IMR-90 (cell line): Measurements from ENCODE around the gene CMTR1. TPM values are rescaled to one million over a fixed set of nuclear protein-coding genes. Genes with fewer than 3 reads are reported as not detected.

ENCODE experiments used
- ATAC-seq: fragments of 200-7000 bp; cut with Tn5 transposase; 2 replicates; pipeline ENCODE4 v1.9.1; 2020; ENCODE audit warnings: low read depth, mild to moderate bottlenecking, moderate library complexity
- BruUV-seq: library from RNA; stranded (reverse); fragments of 400-500 nt; replicated peaks from 2 replicates; lab custom pipeline; 2021; lab: Mats Ljungman, UMichigan
- CTCF ChIA-PET: fragments of 300-600 bp; formaldehyde crosslinking; extraction: SDS; loops from one replicate; lab custom pipeline; 2021; ENCODE audit warnings: antibody characterized with exemption; lab: Yijun Ruan, JAX
- POLR2A ChIA-PET: fragments of 300-600 bp; sonication (Branson Sonifier 250); formaldehyde crosslinking; loops from one replicate; lab custom pipeline; 2022; ENCODE audit warnings: antibody characterized with exemption; ENCODE audit not compliant: unreplicated experiment; lab: Charles Lee
- DNase-seq: peaks from one replicate; pipeline ENCODE4 v3.0.0; 2013
- H2AFZ ChIP-seq: replicated peaks from 2 replicates; pipeline ENCODE3; 2013; ENCODE audit warnings: low read length, mild to moderate bottlenecking; ENCODE audit not compliant: poor library complexity
- H2AK5ac ChIP-seq: 2 replicates; pipeline ENCODE4 v1.6.1; 2013; ENCODE audit warnings: low read depth, low read length, inconsistent platforms
- H2AK9ac ChIP-seq: replicated peaks from 2 replicates; pipeline ENCODE3; 2013; ENCODE audit warnings: mild to moderate bottlenecking, low read depth, low read length, moderate library complexity; ENCODE audit not compliant: poor library complexity
- H2BK120ac ChIP-seq: 2 replicates; pipeline ENCODE4 v1.6.1; 2013; ENCODE audit warnings: low read depth, low read length, inconsistent platforms
- H2BK15ac ChIP-seq: 3 replicates; pipeline ENCODE4 v1.6.1; 2013; ENCODE audit warnings: low read depth, low read length, inconsistent platforms
- H2BK20ac ChIP-seq: 2 replicates; pipeline ENCODE4 v1.6.1; 2013; ENCODE audit warnings: low read depth, mild to moderate bottlenecking, inconsistent platforms, low read length, moderate library complexity
- H2BK5ac ChIP-seq: 2 replicates; pipeline ENCODE4 v1.6.1; 2013; ENCODE audit warnings: mild to moderate bottlenecking, low read depth, low read length, inconsistent platforms; ENCODE audit not compliant: poor library complexity, severe bottlenecking
- H3K14ac ChIP-seq: replicated peaks from 2 replicates; pipeline ENCODE4 v1.6.1; 2013; ENCODE audit warnings: low read depth, low read length, inconsistent platforms
- H3K18ac ChIP-seq: 2 replicates; pipeline ENCODE4 v1.6.1; 2013; ENCODE audit warnings: low read depth, low read length, control low read depth
- H3K23ac ChIP-seq: 2 replicates; pipeline ENCODE4 v1.6.1; 2013; ENCODE audit warnings: low read depth, low read length, inconsistent platforms
- H3K27ac ChIP-seq: 2 replicates; pipeline ENCODE4 v1.5.1; 2013; ENCODE audit warnings: mild to moderate bottlenecking, control low read depth, low read length; ENCODE audit not compliant: insufficient read depth
- H3K27me3 ChIP-seq: 2 replicates; pipeline ENCODE4 v1.6.1; 2013; ENCODE audit warnings: low read length; ENCODE audit not compliant: control insufficient read depth, insufficient read depth
- H3K36me3 ChIP-seq: 2 replicates; pipeline ENCODE4 v1.6.1; 2013; ENCODE audit warnings: low read length, mixed read lengths; ENCODE audit not compliant: control insufficient read depth, insufficient read depth
- H3K4ac ChIP-seq: 2 replicates; pipeline ENCODE4 v1.6.1; 2013; ENCODE audit warnings: low read depth, low read length, inconsistent platforms
- H3K4me1 ChIP-seq: 2 replicates; pipeline ENCODE4 v1.6.1; 2013; ENCODE audit warnings: low read length, mixed read lengths; ENCODE audit not compliant: control insufficient read depth, insufficient read depth
- H3K4me2 ChIP-seq: 2 replicates; pipeline ENCODE4 v1.6.1; 2013; ENCODE audit warnings: low read depth, mild to moderate bottlenecking, control low read depth, low read length, moderate library complexity
- H3K4me3 ChIP-seq: 2 replicates; pipeline ENCODE4 v1.5.1; 2013; ENCODE audit warnings: low read depth, mild to moderate bottlenecking, control low read depth, low read length, moderate library complexity; ENCODE audit not compliant: insufficient read depth
- H3K56ac ChIP-seq: 2 replicates; pipeline ENCODE4 v1.6.1; 2013; ENCODE audit warnings: low read length, inconsistent platforms; ENCODE audit not compliant: insufficient read depth; ENCODE audit errors: extremely low read depth
- H3K79me1 ChIP-seq, 2 experiments: 2 replicates each; pipeline ENCODE4 v1.6.1; 2013; ENCODE audit warnings: low read length in 2 of 2, inconsistent platforms in 1 of 2, low read depth in 1 of 2
- H3K9ac ChIP-seq: 2 replicates; pipeline ENCODE4 v1.6.1; 2013; ENCODE audit warnings: low read depth, low read length, control low read depth
- H3K9me1 ChIP-seq: 2 replicates; pipeline ENCODE4 v1.6.1; 2013; ENCODE audit warnings: low read length, inconsistent platforms; ENCODE audit not compliant: insufficient read depth
- H3K9me3 ChIP-seq: 2 replicates; pipeline ENCODE4 v1.6.1; 2013; ENCODE audit warnings: low read length; ENCODE audit not compliant: control insufficient read depth, insufficient read depth
- H4K20me1 ChIP-seq: 2 replicates; pipeline ENCODE4 v1.6.1; 2013; ENCODE audit warnings: low read length, inconsistent platforms; ENCODE audit not compliant: insufficient read depth
- H4K5ac ChIP-seq: 2 replicates; pipeline ENCODE4 v1.6.1; 2013; ENCODE audit warnings: mild to moderate bottlenecking, low read depth, low read length, control low read depth
- H4K8ac ChIP-seq, 2 experiments: 2 replicates each; pipeline ENCODE4 v1.6.1; 2013; ENCODE audit warnings: low read depth in 2 of 2, low read length in 2 of 2, control low read depth in 1 of 2, inconsistent platforms in 1 of 2
- H4K91ac ChIP-seq: 2 replicates; pipeline ENCODE4 v1.6.1; 2013; ENCODE audit warnings: low read depth, low read length, inconsistent platforms; ENCODE audit not compliant: insufficient read depth
- BHLHE40 ChIP-seq: fragments of 150-350 bp; IDR thresholded peaks from 2 replicates; pipeline ENCODE4 v1.6.1; 2016; ENCODE audit warnings: mild to moderate bottlenecking, low read depth, low read length
- CEBPB ChIP-seq: IDR thresholded peaks from 2 replicates; pipeline ENCODE4 v1.6.1; 2012; ENCODE audit warnings: low read depth, low read length, improper control_type of control experiment
- CHD1 ChIP-seq: IDR thresholded peaks from 2 replicates; pipeline ENCODE4 v1.6.1; 2012; ENCODE audit warnings: low read depth, low read length, improper control_type of control experiment
- FOS ChIP-seq: fragments of 150-350 bp; IDR thresholded peaks from 2 replicates; pipeline ENCODE4 v1.6.1; 2016; ENCODE audit warnings: low read depth, low read length
- MAFK ChIP-seq: IDR thresholded peaks from 2 replicates; pipeline ENCODE4 v1.6.1; 2012; ENCODE audit warnings: low read depth, low read length, improper control_type of control experiment
- MAZ ChIP-seq: IDR thresholded peaks from 2 replicates; pipeline ENCODE4 v1.6.1; 2012; ENCODE audit warnings: low read depth, mild to moderate bottlenecking, low read length, improper control_type of control experiment, moderate library complexity, borderline replicate concordance
- MXI1 ChIP-seq: IDR thresholded peaks from 2 replicates; pipeline ENCODE4 v1.6.1; 2012; ENCODE audit warnings: low read depth, mild to moderate bottlenecking, low read length, moderate library complexity, borderline replicate concordance
- NFE2L2 ChIP-seq: fragments of 150-350 bp; IDR thresholded peaks from 2 replicates; pipeline ENCODE4 v1.6.1; 2016; ENCODE audit warnings: low read depth, mild to moderate bottlenecking, low read length
- RAD21 ChIP-seq: IDR thresholded peaks from 2 replicates; pipeline ENCODE4 v1.6.1; 2012; ENCODE audit warnings: low read length, improper control_type of control experiment
- RCOR1 ChIP-seq: IDR thresholded peaks from 2 replicates; pipeline ENCODE4 v1.6.1; 2012; ENCODE audit warnings: mild to moderate bottlenecking, low read length, improper control_type of control experiment; ENCODE audit not compliant: insufficient replicate concordance
- RFX5 ChIP-seq: IDR thresholded peaks from 2 replicates; pipeline ENCODE4 v1.8.0; 2012; ENCODE audit warnings: low read depth, mild to moderate bottlenecking, low read length, moderate library complexity
- USF2 ChIP-seq: fragments of 150-350 bp; IDR thresholded peaks from 2 replicates; pipeline ENCODE4 v1.6.1; 2017; ENCODE audit warnings: mild to moderate bottlenecking, antibody characterized with exemption, low read length, low read depth
- WGBS, 2 experiments: methylation state at CpG; one replicate each; pipeline versions ENCODE4 v1.1.5 to v1.1.7; 2013; ENCODE audit warnings: missing lambda C conversion rate in 2 of 2; ENCODE audit not compliant: insufficient read length in 1 of 2; ENCODE audit errors: extremely low coverage in 2 of 2; 5-methylcytosine and 5-hydroxymethylcytosine counted together
- dilution Hi-C: fragments of 300-500 bp; cut with HindIII; formaldehyde crosslinking; loops from one replicate; pipeline ENCODE4 v1.14.3; 2018; ENCODE audit warnings: low sequenced_read_pairs; ENCODE audit not compliant: unreplicated experiment
- in situ Hi-C: fragments of 300-500 bp; cut with MboI; formaldehyde crosslinking; loops from 3 replicates; pipeline ENCODE4 v1.14.3; 2019; ENCODE audit warnings: low sequenced_read_pairs, inconsistent platforms, mixed read lengths
- intact Hi-C: fragments of 100-400 bp; cut with micrococcal nuclease; formaldehyde crosslinking; loops from 2 replicates; pipeline ENCODE4 v1.10.0; 2022
- polyA plus RNA-seq, 3 experiments: library from polyadenylated mRNA; depleted of rRNA; stranded (reverse); fragments of >200 nt; gene quantifications; 2 replicates each; pipeline ENCODE4 v1.2.3, GENCODE V29; 2012; ENCODE audit warnings: low replicate concordance in 1 of 3
- total RNA-seq: library from RNA; depleted of rRNA; stranded (reverse); fragments of >200 nt; gene quantifications from 2 replicates; pipeline ENCODE4 v1.2.3, GENCODE V29; 2012

Gene CMTR1
- total and polyA plus RNA-seq, 2 of the 4 experiments (the other 2 are of a cell fraction): 22.6 to 30.1 TPM

DNA sequence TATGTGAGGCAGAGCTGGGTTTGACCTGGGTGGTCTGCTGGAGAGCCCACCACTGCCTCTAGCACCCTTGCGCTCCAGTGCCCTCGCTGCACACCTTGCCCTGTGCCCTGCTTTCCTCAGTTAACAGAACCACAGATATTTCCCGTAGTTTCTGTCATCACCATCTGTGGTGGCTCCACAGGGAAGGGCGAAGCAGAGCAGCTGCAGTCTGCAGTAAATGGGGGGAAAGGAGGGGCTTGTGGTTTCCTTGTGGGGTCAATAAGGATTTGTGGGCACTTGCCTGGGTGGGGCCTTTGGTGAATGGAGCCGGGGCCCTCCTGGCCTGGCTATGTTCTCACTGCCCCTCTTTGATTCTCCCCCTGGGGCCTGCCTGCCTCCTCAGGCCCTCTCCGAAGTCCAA, 87.9 kb downstream of the CMTR1 start:
- Histone ChIP-seq H2AFZ (no peak overlapping the region), H4K91ac (no peak overlapping the region), H3K4ac (no peak overlapping the region), H3K18ac (no peak overlapping the region), H3K9ac (no peak overlapping the region), H2BK120ac (no peak overlapping the region), H2BK5ac (no peak overlapping the region), H3K4me2 (no peak overlapping the region), H3K79me1 (no peaks in the 10 kb centered on the region), H3K27me3 (peaks cover 37% of the 10 kb centered on the region), H4K20me1 (peaks cover 16% of the 10 kb centered on the region), H3K23ac (no peak overlapping the region), H3K9me3 (peaks cover 2% of the 10 kb centered on the region; the same call in 1 of the 2 replicates), H3K14ac (no peak overlapping the region), H3K4me1 (peaks cover 5% of the 10 kb centered on the region), H2BK20ac (no peak overlapping the region), H4K8ac (no peak overlapping the region), H4K5ac (no peak overlapping the region), H3K56ac (no peak overlapping the region), H3K9me1 (peaks cover 9% of the 10 kb centered on the region), H3K27ac (no peak overlapping the region), H3K4me3 (no peak overlapping the region), H2BK15ac (no peak overlapping the region), H2AK5ac (no peak overlapping the region), H2AK9ac (no peak overlapping the region), H3K36me3 (no peaks in the 10 kb centered on the region)
- no CpG with 5 or more reads among the region's 6 CpGs for WGBS, 2 experiments
- in situ Hi-C loops (no loop called here), intact Hi-C loops (no loop called here), dilution Hi-C loops (no loop called here)
- no TSS peak for BruUV-seq
- DNase-seq: no peak
- CTCF ChIA-PET: no interaction called here
- ATAC-seq: no peak
- TF ChIP-seq BHLHE40: no peak
- TF ChIP-seq RCOR1: no peak
- TF ChIP-seq CEBPB: no peak
- no peak for TF ChIP-seq RFX5
- TF ChIP-seq MXI1: no peak
- no peak for TF ChIP-seq NFE2L2
- no peak for TF ChIP-seq MAFK
- no peak for TF ChIP-seq CHD1
- no peak for TF ChIP-seq MAZ
- no peak for TF ChIP-seq USF2
- no peak for TF ChIP-seq RAD21
- no peak for TF ChIP-seq FOS
- POLR2A ChIA-PET: no interaction called here
